Neuronal stem cell (in vitro differentiated cells): ENCODE results near the gene ITGAX.
A peak's percentile ranks its signal among the peaks of the same experiment; 100 is the strongest.

Experiments
- DNase-seq: peaks from one replicate; pipeline ENCODE4 v3.0.0-alpha.2; 2013; ENCODE audit warnings: low spot score
- H2AFZ ChIP-seq: one replicate; pipeline ENCODE4 v1.6.1; 2013; ENCODE audit warnings: mild to moderate bottlenecking, low read length, inconsistent platforms
- H2AK5ac ChIP-seq: 2 replicates; pipeline ENCODE4 v1.6.1; 2013; ENCODE audit warnings: low read depth, mild to moderate bottlenecking, inconsistent platforms, low read length, moderate library complexity, mixed read lengths
- H2BK120ac ChIP-seq: 2 replicates; pipeline ENCODE4 v1.6.1; 2013; ENCODE audit warnings: low read depth, mild to moderate bottlenecking, inconsistent platforms, low read length, moderate library complexity, mixed read lengths
- H2BK12ac ChIP-seq: one replicate; pipeline ENCODE4 v1.6.1; 2013; ENCODE audit warnings: low read length, inconsistent platforms
- H2BK15ac ChIP-seq: 2 replicates; pipeline ENCODE4 v1.6.1; 2013; ENCODE audit warnings: mild to moderate bottlenecking, low read length, inconsistent platforms, mixed read lengths
- H2BK5ac ChIP-seq: one replicate; pipeline ENCODE4 v1.6.1; 2013; ENCODE audit warnings: inconsistent platforms, mild to moderate bottlenecking, low read length, moderate library complexity
- H3K14ac ChIP-seq: one replicate; pipeline ENCODE4 v1.6.1; 2013; ENCODE audit warnings: low read length, inconsistent platforms
- H3K18ac ChIP-seq: 2 replicates; pipeline ENCODE4 v1.6.1; 2013; ENCODE audit warnings: low read length, inconsistent platforms
- H3K23ac ChIP-seq: 2 replicates; pipeline ENCODE4 v1.6.1; 2013; ENCODE audit warnings: low read depth, mild to moderate bottlenecking, mixed read lengths, low read length, inconsistent platforms; ENCODE audit not compliant: poor library complexity
- H3K27ac ChIP-seq: replicated peaks from 3 replicates; pipeline ENCODE4 v1.5.1; 2013; ENCODE audit warnings: low read length, inconsistent platforms
- H3K27me3 ChIP-seq, 3 experiments: 2 replicates each; pipeline ENCODE4 v1.6.1; 2013; ENCODE audit warnings: low read length in 3 of 3, mild to moderate bottlenecking in 2 of 3, inconsistent platforms in 1 of 3, low read depth in 1 of 3, mixed read lengths in 1 of 3, moderate library complexity in 1 of 3; ENCODE audit not compliant: control insufficient read depth in 3 of 3, insufficient read depth in 3 of 3
- H3K36me3 ChIP-seq, 2 donors: replicated peaks in 1 of 2; 2 replicates each; pipeline ENCODE4 v1.6.1; 2013; ENCODE audit warnings: low read length in 2 of 2; ENCODE audit not compliant: control insufficient read depth in 2 of 2, insufficient read depth in 2 of 2
- H3K4ac ChIP-seq: 2 replicates; pipeline ENCODE4 v1.6.1; 2013; ENCODE audit warnings: inconsistent platforms, mild to moderate bottlenecking, low read length, moderate library complexity
- H3K4me1 ChIP-seq, 2 donors: 1 replicate in 1 of 2; 2 replicates in 1 of 2; pipeline ENCODE4 v1.6.1; 2013; ENCODE audit warnings: low read length in 2 of 2, low read depth in 1 of 2; ENCODE audit not compliant: control insufficient read depth in 2 of 2, insufficient read depth in 1 of 2
- H3K4me2 ChIP-seq: one replicate; pipeline ENCODE4 v1.6.1; 2013; ENCODE audit warnings: mild to moderate bottlenecking, low read length, inconsistent platforms; ENCODE audit not compliant: insufficient read depth, poor library complexity, severe bottlenecking
- H3K4me3 ChIP-seq, 2 donors: 2 replicates each; pipeline ENCODE4 v1.5.1; 2013; ENCODE audit warnings: low read length in 2 of 2, mild to moderate bottlenecking in 2 of 2, inconsistent platforms in 1 of 2, moderate library complexity in 1 of 2
- H3K79me1 ChIP-seq: one replicate; pipeline ENCODE4 v1.6.1; 2013; ENCODE audit warnings: low read depth, mild to moderate bottlenecking, inconsistent platforms, low read length, moderate library complexity
- H3K9ac ChIP-seq: one replicate; pipeline ENCODE4 v1.6.1; 2013; ENCODE audit warnings: mild to moderate bottlenecking, low read depth, low read length, inconsistent platforms; ENCODE audit not compliant: poor library complexity
- H3K9me3 ChIP-seq, 2 donors: replicated peaks in 1 of 2; 2 replicates each; pipeline versions ENCODE3 to v1.6.1; 2013; ENCODE audit warnings: low read length in 2 of 2, mild to moderate bottlenecking in 2 of 2, inconsistent platforms in 1 of 2, low read depth in 1 of 2, mixed read lengths in 1 of 2, moderate library complexity in 1 of 2; ENCODE audit not compliant: control insufficient read depth in 2 of 2, insufficient read depth in 1 of 2
- H4K8ac ChIP-seq: one replicate; pipeline ENCODE4 v1.6.1; 2013; ENCODE audit warnings: low read depth, mild to moderate bottlenecking, inconsistent platforms, low read length, moderate library complexity
- H4K91ac ChIP-seq: one replicate; pipeline ENCODE4 v1.6.1; 2013; ENCODE audit warnings: low read length, low read depth, mild to moderate bottlenecking, inconsistent platforms; ENCODE audit not compliant: poor library complexity
- WGBS, 2 donors: extraction: QIAGEN DNeasy Blood & Tissue Kit; methylation state at CpG; one replicate each; pipeline ENCODE4 v1.1.7; 2013; ENCODE audit warnings: missing lambda C conversion rate in 2 of 2, mixed read lengths in 1 of 2; ENCODE audit not compliant: insufficient read length in 2 of 2, insufficient replicate concordance in 1 of 2; ENCODE audit errors: extremely low coverage in 2 of 2; 5-methylcytosine and 5-hydroxymethylcytosine counted together

Gene ITGAX

GRCh38 chr16:31329671-31330552, 25.1 kb upstream of the ITGAX start:
- no peak for DNase-seq
- H3K79me1 ChIP-seq, result no peaks in the 10 kb centered on the region
- no peak overlapping the region for H2AK5ac ChIP-seq
- peaks cover 6 to 11% of the 10 kb centered on the region in 2 donors for H3K9me3 ChIP-seq
- no peak overlapping the region for H4K91ac ChIP-seq
- H3K4me2 ChIP-seq, result no peak overlapping the region
- H3K4ac ChIP-seq, result no peak overlapping the region
- H3K18ac ChIP-seq, result no peak overlapping the region
- H2AFZ ChIP-seq, result peak overlapping the region; percentile 33
- H2BK12ac ChIP-seq, result no peak overlapping the region
- H3K9ac ChIP-seq, result peak overlapping the region; percentile 55
- no peak overlapping the region for H3K4me3 ChIP-seq
- no peak overlapping the region for H4K8ac ChIP-seq
- no CpG with 5 or more reads among the region's 39 CpGs for WGBS, 2 donors
- H2BK15ac ChIP-seq, result no peak overlapping the region
- H3K27me3 ChIP-seq, result peaks cover 4 to 54% (median 37%) of the 10 kb centered on the region in 3 experiments
- H3K23ac ChIP-seq, result peak overlapping the region; percentile 56
- H3K4me1 ChIP-seq, result peaks cover 0 to 6% of the 10 kb centered on the region in 2 donors
- H2BK5ac ChIP-seq, result no peak overlapping the region
- no peak overlapping the region for H3K27ac ChIP-seq
- H2BK120ac ChIP-seq, result no peak overlapping the region
- H3K36me3 ChIP-seq, result no peaks in the 10 kb centered on the region
- peak overlapping the region; percentile 26 for H3K14ac ChIP-seq

- H3K4ac ChIP-seq, result no peak overlapping the region
- no CpG with 5 or more reads among the region's 8 CpGs for WGBS, 2 donors
- peaks cover 6 to 11% of the 10 kb centered on the region in 2 donors for H3K9me3 ChIP-seq
- no peak overlapping the region for H2AK5ac ChIP-seq
- H3K14ac ChIP-seq, result peak overlapping the region; percentile 26
- H3K4me2 ChIP-seq, result no peak overlapping the region
- no peak overlapping the region for H4K91ac ChIP-seq
- H3K79me1 ChIP-seq, result no peaks in the 10 kb centered on the region
- no peak overlapping the region for H2BK120ac ChIP-seq
- no peak overlapping the region for H3K4me3 ChIP-seq
- peaks cover 4 to 57% (median 37%) of the 10 kb centered on the region in 3 experiments for H3K27me3 ChIP-seq
- H3K4me1 ChIP-seq, result peaks cover 0 to 6% of the 10 kb centered on the region in 2 donors
- no peak overlapping the region for H4K8ac ChIP-seq
- peak overlapping the region; percentile 55 for H3K9ac ChIP-seq
- H3K27ac ChIP-seq, result no peak overlapping the region
- no peak overlapping the region for H3K18ac ChIP-seq
- no peak for DNase-seq
- peak overlapping the region; percentile 33 for H2AFZ ChIP-seq
- H2BK5ac ChIP-seq, result no peak overlapping the region
- no peak overlapping the region for H2BK15ac ChIP-seq
- H3K23ac ChIP-seq, result peak overlapping the region; percentile 53
- no peaks in the 10 kb centered on the region for H3K36me3 ChIP-seq
- H2BK12ac ChIP-seq, result no peak overlapping the region
Observed at GRCh38 chr16:31330553-31330890, 24.5 kb upstream of the ITGAX start.

DNA sequence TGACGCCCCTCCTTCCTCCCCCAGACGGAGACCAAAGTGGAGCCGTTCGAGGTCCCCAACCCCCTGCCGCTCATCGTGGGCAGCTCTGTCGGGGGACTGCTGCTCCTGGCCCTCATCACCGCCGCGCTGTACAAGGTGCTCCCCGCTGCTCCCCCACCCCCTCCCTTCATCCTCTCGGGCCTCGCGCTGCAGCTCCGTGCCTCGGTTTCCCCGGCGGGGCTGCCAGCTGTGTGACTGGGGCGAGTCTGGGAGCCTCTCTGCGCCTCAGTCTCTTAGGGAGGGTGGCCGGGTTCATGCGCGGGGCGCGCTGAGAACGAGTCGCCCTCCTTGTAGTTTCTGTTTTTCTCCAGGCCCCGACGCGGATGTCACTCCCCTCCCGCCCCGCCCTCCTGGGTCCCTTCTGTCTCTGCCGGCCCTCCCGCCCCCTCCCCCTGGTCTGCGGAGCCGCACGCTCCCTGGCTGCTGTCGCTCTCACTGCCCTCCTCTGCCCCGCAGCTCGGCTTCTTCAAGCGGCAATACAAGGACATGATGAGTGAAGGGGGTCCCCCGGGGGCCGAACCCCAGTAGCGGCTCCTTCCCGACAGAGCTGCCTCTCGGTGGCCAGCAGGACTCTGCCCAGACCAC, 23.7 kb upstream of the ITGAX start:
- Histone ChIP-seq H3K4ac (no peak overlapping the region), H3K9ac (peak overlapping the region; percentile 56), H3K18ac (peak overlapping the region; percentile 65), H4K8ac (no peak overlapping the region), H3K14ac (peak overlapping the region; percentile 2), H2BK5ac (no peak overlapping the region), H2AK5ac (no peak overlapping the region), H2BK12ac (no peak overlapping the region), H2BK15ac (no peak overlapping the region), H4K91ac (no peak overlapping the region), H3K4me2 (peak overlapping the region; percentile 55), H3K79me1 (no peaks in the 10 kb centered on the region), H3K23ac (peak overlapping the region; percentile 76), H3K4me1 (peaks cover 0 to 6% of the 10 kb centered on the region in 2 donors), H3K27me3 (peaks cover 4 to 58% (median 37%) of the 10 kb centered on the region in 3 experiments), H2BK120ac (no peak overlapping the region), H3K9me3 (peaks cover 6 to 11% of the 10 kb centered on the region in 2 donors), H3K36me3 (no peaks in the 10 kb centered on the region), H2AFZ (peak overlapping the region; percentile 71), H3K27ac (no peak overlapping the region), H3K4me3 (peak overlapping the region in 1 of 2 donors; percentile 22)
- whole genome bisulfite sequencing, 2 donors, result no CpG with 5 or more reads among the region's 46 CpGs
- no peak for DNase-seq

GRCh38 chr16:31331807-31332301, 23.1 kb upstream of the ITGAX start:
- peaks cover 0 to 6% of the 10 kb centered on the region in 2 donors for H3K4me1 ChIP-seq
- H3K27ac ChIP-seq, result no peak overlapping the region
- no CpG with 5 or more reads among the region's 23 CpGs for WGBS, 2 donors
- no peaks in the 10 kb centered on the region for H3K36me3 ChIP-seq
- no peak overlapping the region for H2AK5ac ChIP-seq
- H3K9me3 ChIP-seq, result peaks cover 6 to 11% of the 10 kb centered on the region in 2 donors
- H3K4ac ChIP-seq, result no peak overlapping the region
- H2BK15ac ChIP-seq, result no peak overlapping the region
- peak overlapping the region; percentile 56 for H3K9ac ChIP-seq
- H4K8ac ChIP-seq, result no peak overlapping the region
- H3K18ac ChIP-seq, result peak overlapping the region; percentile 61
- H3K23ac ChIP-seq, result peak overlapping the region; percentile 76
- H2BK5ac ChIP-seq, result no peak overlapping the region
- H3K27me3 ChIP-seq, result peaks cover 4 to 60% (median 37%) of the 10 kb centered on the region in 3 experiments
- no peak overlapping the region for H2BK120ac ChIP-seq
- H3K4me2 ChIP-seq, result peak overlapping the region; percentile 55
- no peak overlapping the region for H2BK12ac ChIP-seq
- H3K14ac ChIP-seq, result peak overlapping the region; percentile 2
- peak overlapping the region in 1 of 2 donors; percentile 22 for H3K4me3 ChIP-seq
- peak overlapping the region; percentile 40 for H4K91ac ChIP-seq
- H2AFZ ChIP-seq, result peak overlapping the region; percentile 59
- H3K79me1 ChIP-seq, result no peaks in the 10 kb centered on the region
- no peak for DNase-seq
